Measurements from ENCODE around the gene RACGAP1.

RACGAP1 gene

GRCh38 chr12:49953961-49954846 is 71.1 kb downstream of the RACGAP1 start:
- DNase-seq, result no peak

- DNase-seq, result no peak
Observed at GRCh38 chr12:49953151-49953550, 72.1 kb downstream of the RACGAP1 start.

GRCh38 chr12:49952391-49953055 is 72.8 kb downstream of the RACGAP1 start:
- DNase-seq, result no peak

GRCh38 chr12:49951411-49952240 is 73.7 kb downstream of the RACGAP1 start:
- DNase-seq, result no peak

- DNase-seq, result no peak
Observed at GRCh38 chr12:49950273-49951251, 74.7 kb downstream of the RACGAP1 start, which contains the start of gene AQP2. AQP2 (plus strand) TSS chr12:49950737; CDS start chr12:49950831, 94 bp downstream.

GRCh38 chr12:49949866-49950265 is 75.4 kb downstream of the RACGAP1 start:
- DNase-seq, result no peak

GRCh38 chr12:49948866-49949845 is 76.1 kb downstream of the RACGAP1 start:
- no peak for DNase-seq

GRCh38 chr12:49947593-49948226 is 77.6 kb downstream of the RACGAP1 start:
- no peak for DNase-seq

- no peak for DNase-seq
Observed at GRCh38 chr12:49946497-49946896, 78.8 kb downstream of the RACGAP1 start.

GRCh38 chr12:49946086-49946485 is 79.2 kb downstream of the RACGAP1 start:
- DNase-seq, result no peak

GRCh38 chr12:49945394-49946080 is 79.8 kb downstream of the RACGAP1 start:
- peak; percentile 78 for DNase-seq

- DNase-seq, result no peak
Observed at GRCh38 chr12:49944718-49945117, 80.6 kb downstream of the RACGAP1 start.

GRCh38 chr12:49944046-49944445 is 81.2 kb downstream of the RACGAP1 start:
- no peak for DNase-seq

GRCh38 chr12:49943625-49943960 is 81.7 kb downstream of the RACGAP1 start:
- DNase-seq, result no peak

- no peak for DNase-seq
Observed at GRCh38 chr12:49942921-49943624, 82.2 kb downstream of the RACGAP1 start.

GRCh38 chr12:49942512-49942893 is 82.8 kb downstream of the RACGAP1 start:
- DNase-seq, result no peak

- DNase-seq, result no peak
Observed at GRCh38 chr12:49941556-49942511, 83.5 kb downstream of the RACGAP1 start.

- DNase-seq, result no peak
Observed at GRCh38 chr12:49939707-49940106, 85.6 kb downstream of the RACGAP1 start.

Measured in CD4-positive, alpha-beta T cell treated with Interleukin-1 beta for 1 hour (primary cell).